ENCODE data around the gene BACH2.
A peak's percentile ranks its signal among the peaks of the same experiment; 100 is the strongest.
"Not testable (repeated sequence)": the region's sequence is repeated elsewhere in the genome, so short reads cannot be mapped to it uniquely, and the experiment has no call there.

BACH2 gene

DNA sequence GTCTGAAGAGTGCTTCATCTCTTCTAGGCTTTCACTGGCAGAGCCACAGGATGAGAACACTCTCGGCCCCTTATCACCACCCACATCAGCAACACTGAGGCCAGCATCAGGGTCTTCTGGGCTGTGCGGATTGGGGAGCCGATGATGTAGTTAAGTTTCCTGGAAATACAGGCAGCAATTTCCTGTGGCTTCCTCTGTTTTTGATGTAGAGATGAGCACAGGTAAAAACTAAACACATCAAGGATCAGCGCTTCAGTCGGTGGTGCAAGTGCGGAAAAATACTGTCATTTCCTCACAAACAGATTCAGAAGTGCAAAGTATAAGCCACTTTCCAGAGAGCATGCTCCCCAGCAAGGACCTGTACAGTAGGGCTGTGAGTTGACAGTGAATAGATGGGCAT lies 62.6 kb downstream of the BACH2 start:
- DNase-seq: no peak

GRCh38 chr6:90233213-90233612 lies 63.4 kb downstream of the BACH2 start:
- no peak for DNase-seq

GRCh38 chr6:90231798-90232197 lies 64.8 kb downstream of the BACH2 start:
- no peak for DNase-seq

DNA sequence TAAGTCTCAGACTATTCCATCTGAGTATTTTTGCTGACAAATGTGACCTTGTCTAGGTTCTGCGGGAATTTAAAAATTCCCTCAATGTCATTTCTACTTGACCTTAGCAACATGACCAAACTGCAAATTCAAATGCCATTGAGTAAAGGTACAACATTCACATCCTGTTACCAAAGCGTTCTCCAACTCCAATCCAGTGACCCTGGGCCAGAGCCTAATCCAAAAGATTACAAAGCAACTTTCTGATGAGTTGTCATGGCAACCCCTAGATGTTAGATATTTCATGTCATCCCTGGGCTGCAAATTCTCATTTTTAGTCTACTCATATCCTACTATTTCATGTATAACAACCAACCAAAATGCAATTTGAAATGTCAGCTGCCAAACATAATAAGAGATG lies 65.3 kb downstream of the BACH2 start:
- DNase-seq: no peak

- DNase-seq: no peak
These were observed 66.0 kb downstream of the BACH2 start for GRCh38 chr6:90230548-90231215.

- DNase-seq: no peak
These were observed 67.2 kb downstream of the BACH2 start for GRCh38 chr6:90229331-90230010.

- DNase-seq: no peak
These were observed 69.0 kb downstream of the BACH2 start for GRCh38 chr6:90227673-90228072.

DNA sequence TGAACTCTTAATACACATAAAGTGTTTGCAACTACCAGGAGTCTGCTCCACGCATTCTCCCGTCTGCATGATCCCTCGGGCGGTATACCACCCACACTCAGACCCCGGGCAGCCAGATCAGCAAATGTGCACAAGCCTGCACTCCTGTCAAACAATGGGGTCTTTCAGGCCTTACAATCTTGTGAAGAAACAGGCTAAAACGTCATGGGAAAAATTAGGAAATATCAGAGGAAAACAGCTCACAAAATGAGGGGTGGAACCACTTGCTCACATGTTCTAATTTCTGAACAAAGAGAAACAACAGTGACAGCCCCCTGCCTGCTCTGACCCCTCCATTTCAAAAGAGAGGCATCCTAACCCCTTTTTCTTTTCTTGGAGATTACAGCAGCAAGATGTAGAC lies 69.4 kb downstream of the BACH2 start:
- DNase-seq: no peak

- DNase-seq: no peak
These were observed 70.4 kb downstream of the BACH2 start for GRCh38 chr6:90226257-90226656.

- no peak for DNase-seq
These were observed 72.4 kb downstream of the BACH2 start for GRCh38 chr6:90224196-90224595.

DNA sequence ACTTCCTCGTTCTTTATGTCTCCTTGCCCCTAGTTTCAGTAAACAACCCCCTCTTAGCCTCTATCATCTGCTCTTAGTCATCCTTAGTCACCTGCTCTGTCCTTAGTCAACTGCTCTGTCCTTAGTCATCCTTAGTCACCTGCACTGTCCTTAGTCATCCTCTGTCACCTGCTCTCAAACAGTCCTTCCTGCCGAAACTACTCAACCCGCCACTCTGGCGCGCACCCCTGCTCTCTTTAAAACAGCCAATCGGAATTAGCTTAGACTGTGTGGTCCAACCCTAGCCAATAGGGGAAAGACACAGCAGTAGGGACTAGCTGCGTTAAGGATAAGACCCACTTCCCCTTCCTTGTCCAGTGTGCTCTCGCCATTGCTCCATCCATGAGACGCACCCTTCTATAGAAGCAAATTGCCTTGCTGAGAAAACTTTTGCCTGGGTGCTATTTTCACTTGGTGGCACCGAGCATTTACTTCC lies 73.9 kb downstream of the BACH2 start:
- no peak for DNase-seq

DNA sequence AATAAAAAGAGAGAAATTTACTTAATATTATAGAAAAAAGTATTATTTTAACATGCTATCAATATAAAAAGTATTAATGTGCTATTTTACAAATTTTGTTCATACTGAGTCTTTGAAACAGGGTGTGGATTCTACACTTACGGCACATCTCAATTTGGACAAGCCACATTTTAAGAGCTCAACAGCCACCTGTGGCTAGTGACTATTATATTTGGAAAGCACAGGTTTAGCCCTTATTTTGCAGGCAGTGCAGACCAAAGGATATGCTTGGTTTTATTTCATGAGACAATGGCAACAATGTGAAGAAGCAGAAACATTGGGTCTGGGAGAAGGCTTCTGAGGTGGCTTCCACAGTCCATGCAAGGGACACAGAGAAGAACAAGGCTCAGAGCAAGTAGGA lies 74.6 kb downstream of the BACH2 start:
- DNase-seq: no peak

GRCh38 chr6:90221403-90221802 lies 75.2 kb downstream of the BACH2 start:
- DNase-seq: no peak

- DNase-seq: no peak
These were observed 76.4 kb downstream of the BACH2 start for GRCh38 chr6:90220273-90220672.

DNA sequence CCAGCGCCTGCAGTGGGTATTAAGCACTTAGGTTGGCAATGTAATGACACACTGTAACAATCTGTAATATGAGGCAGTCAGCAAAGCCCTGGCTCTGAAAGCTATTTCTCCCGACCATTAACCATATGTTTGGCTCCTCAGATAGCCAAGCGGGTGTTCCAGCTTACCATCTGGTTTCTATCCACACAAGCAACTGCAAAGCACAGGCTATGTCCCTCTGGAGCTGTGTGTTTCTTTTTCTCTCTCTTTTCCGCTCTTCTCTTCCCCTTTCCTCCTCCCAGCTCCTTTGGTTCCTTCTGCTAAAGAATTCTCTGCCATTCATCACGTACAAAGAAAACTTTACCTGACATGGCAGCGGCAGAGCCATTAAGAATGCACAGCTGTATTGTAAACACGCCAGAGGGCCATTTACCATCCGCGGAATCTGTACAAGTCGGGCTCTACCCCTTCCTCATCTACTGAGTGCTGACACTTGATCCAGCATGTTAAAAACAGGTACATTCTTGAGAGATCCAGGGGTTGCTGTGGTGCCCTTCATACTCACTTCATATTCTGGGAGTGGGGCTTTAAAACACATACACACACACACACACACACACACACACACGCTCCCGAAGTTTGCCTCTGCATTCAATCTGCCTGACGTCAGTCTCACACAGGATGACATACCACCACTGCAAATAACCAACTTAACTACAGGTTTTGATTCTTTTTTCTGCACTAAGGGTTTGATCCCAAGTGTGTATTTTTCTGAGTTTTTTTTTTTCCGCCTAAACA lies 77.2 kb downstream of the BACH2 start:
- peak; percentile 80 for DNase-seq

DNA sequence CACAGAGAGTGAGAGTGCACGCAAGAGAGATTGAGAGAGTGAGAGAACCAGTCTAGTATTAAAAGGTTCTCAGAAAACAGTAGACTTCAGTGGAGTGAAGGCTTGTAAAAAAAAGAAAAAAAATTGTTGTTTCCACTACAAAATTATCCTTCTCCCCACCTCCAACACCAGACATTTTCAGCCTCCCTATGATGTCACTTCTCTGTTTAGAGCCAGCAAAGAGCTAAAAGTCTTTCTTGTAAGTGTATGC lies 77.8 kb downstream of the BACH2 start:
- no peak for DNase-seq

DNA sequence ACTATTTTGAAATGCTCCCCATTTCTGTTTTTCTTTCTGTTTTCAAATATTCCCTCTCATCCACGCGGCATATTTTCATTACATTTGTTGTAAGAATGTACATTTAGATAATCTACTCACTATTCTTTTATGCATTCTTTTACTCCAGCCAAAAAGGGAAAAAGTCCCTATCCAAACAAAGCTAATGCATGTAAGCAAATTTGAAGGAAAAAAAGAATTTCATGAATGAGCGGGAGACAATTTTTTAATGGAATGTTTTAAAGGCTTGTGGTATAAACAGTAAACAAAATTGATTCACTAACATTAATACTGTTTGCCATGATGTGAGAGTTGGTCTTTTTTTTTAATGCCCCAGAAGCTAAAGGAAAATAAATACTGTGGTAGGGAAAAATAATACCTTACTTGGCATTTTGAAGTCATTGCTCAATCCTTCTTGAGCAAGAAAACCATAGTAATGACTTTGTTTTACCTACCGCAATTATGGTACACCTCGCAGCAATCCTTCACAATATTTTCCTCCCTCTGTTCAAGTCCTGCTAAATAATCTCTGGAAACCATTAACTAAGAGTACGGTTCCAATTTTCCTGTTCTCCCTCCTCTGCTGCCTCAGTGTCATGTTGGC lies 79.0 kb downstream of the BACH2 start:
- DNase-seq: no peak

GRCh38 chr6:90216072-90216977 lies 80.3 kb downstream of the BACH2 start:
- no peak for DNase-seq

DNA sequence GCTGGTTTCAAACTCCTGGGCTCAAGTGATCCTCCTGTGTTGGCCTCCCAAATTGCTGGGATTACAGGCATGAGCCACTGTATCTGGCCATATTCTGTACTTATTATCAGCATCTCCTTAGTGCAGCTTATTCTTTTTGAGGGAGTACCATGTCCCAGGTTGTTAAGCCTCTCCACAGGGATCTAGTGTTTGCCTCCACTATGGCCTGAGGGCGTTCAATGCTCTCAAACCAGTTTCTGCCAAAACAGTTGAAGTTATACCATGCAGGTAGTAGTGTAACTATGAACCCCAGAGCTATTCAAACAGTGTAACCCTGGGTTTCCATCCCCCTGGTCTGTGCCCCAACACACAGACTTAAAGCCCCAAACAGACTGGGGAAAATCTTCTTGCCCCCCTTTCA lies 81.7 kb downstream of the BACH2 start:
- DNase-seq: no peak

GRCh38 chr6:90214461-90214860 lies 82.2 kb downstream of the BACH2 start:
- DNase-seq: no peak

- DNase-seq: no peak
These were observed 84.4 kb downstream of the BACH2 start for GRCh38 chr6:90212274-90212673.

DNA sequence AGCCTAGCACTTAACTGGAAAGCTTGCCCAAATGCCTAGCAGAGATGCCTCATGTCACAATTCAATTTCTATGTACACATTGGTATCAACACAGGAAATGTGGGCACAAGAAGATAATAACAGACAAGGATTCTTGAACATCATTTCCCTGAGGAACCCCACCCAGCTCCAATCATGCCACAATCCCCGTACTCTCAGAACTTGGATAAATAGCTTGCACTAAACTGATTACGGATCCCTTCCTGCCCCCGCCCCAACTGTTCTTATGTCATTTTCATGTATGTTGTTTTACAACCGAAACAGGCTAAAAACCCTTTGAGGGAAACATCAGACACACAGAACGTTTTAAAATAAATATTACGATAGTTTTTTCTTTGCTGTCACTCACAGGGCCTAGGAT lies 87.1 kb downstream of the BACH2 start:
- DNase-seq: no peak

GRCh38 chr6:90208690-90209089 lies 88.0 kb downstream of the BACH2 start:
- not testable (repeated sequence) for DNase-seq
